Astrocyte (in vitro differentiated cells and primary cell): Measurements from ENCODE around the gene FEM1A. TPM values are rescaled to one million over a fixed set of nuclear protein-coding genes. Genes with fewer than 3 reads are reported as not detected.

Experiments
- DNase-seq: peaks from one replicate; pipeline ENCODE4 v3.0.0-alpha.2; 2010; ENCODE audit warnings: low read depth
- FAIRE-seq: peaks from 2 replicates; lab custom pipeline; 2011; peaks lifted over from hg19 to GRCh38; lab: Jason Lieb, UNC
- H2AFZ ChIP-seq: 2 replicates; pipeline ENCODE4 v1.6.0; 2012; ENCODE audit warnings: low read depth, low read length, inconsistent platforms
- H3K27ac ChIP-seq: 2 replicates; pipeline ENCODE4 v1.5.1; 2011; ENCODE audit warnings: low read depth, low read length, inconsistent platforms
- H3K27me3 ChIP-seq: 2 replicates; pipeline ENCODE4 v1.6.0; 2011; ENCODE audit warnings: low read length, inconsistent platforms; ENCODE audit not compliant: insufficient read depth
- H3K36me3 ChIP-seq: 2 replicates; pipeline ENCODE4 v1.5.1; 2011; ENCODE audit warnings: low read length, inconsistent platforms; ENCODE audit not compliant: insufficient read depth
- H3K4me1 ChIP-seq: 2 replicates; pipeline ENCODE4 v1.5.1; 2011; ENCODE audit warnings: low read length, inconsistent platforms; ENCODE audit not compliant: insufficient read depth
- H3K4me2 ChIP-seq: 2 replicates; pipeline ENCODE4 v1.6.0; 2012; ENCODE audit warnings: low read length, inconsistent platforms
- H3K4me3 ChIP-seq: 2 replicates; pipeline ENCODE4 v1.5.1; 2011; ENCODE audit warnings: low read depth, mild to moderate bottlenecking, low read length, inconsistent platforms; ENCODE audit not compliant: insufficient read depth
- H3K79me2 ChIP-seq: 2 replicates; pipeline ENCODE4 v1.6.0; 2012; ENCODE audit warnings: mild to moderate bottlenecking, low read length, inconsistent platforms; ENCODE audit not compliant: insufficient read depth
- H3K9ac ChIP-seq: 2 replicates; pipeline ENCODE4 v1.6.0; 2012; ENCODE audit warnings: mild to moderate bottlenecking, low read length, inconsistent platforms
- H3K9me3 ChIP-seq: 2 replicates; pipeline ENCODE4 v1.5.1; 2012; ENCODE audit warnings: low read depth, mild to moderate bottlenecking, low read length, inconsistent platforms; ENCODE audit not compliant: insufficient read depth
- H4K20me1 ChIP-seq: 2 replicates; pipeline ENCODE4 v1.6.0; 2012; ENCODE audit warnings: low read length, inconsistent platforms; ENCODE audit not compliant: insufficient read depth
- H3K27ac Mint-ChIP-seq: one replicate; pipeline ENCODE4 v1.8.0; 2021; ENCODE audit warnings: mild to moderate bottlenecking, mixed read lengths; ENCODE audit not compliant: unreplicated experiment
- H3K27me3 Mint-ChIP-seq: one replicate; pipeline ENCODE4 v1.8.0; 2021; ENCODE audit warnings: low read depth, mixed read lengths; ENCODE audit not compliant: unreplicated experiment
- H3K36me3 Mint-ChIP-seq: one replicate; pipeline ENCODE4 v1.8.0; 2021; ENCODE audit warnings: low read depth, mixed read lengths; ENCODE audit not compliant: unreplicated experiment
- H3K4me1 Mint-ChIP-seq: one replicate; pipeline ENCODE4 v1.8.0; 2021; ENCODE audit warnings: low read depth, mixed read lengths; ENCODE audit not compliant: unreplicated experiment
- H3K4me3 Mint-ChIP-seq: one replicate; pipeline ENCODE4 v1.8.0; 2021; ENCODE audit warnings: mild to moderate bottlenecking, moderate library complexity, mixed read lengths; ENCODE audit not compliant: unreplicated experiment
- H3K9me3 Mint-ChIP-seq: one replicate; pipeline ENCODE4 v1.8.0; 2021; ENCODE audit warnings: mild to moderate bottlenecking, mixed read lengths; ENCODE audit not compliant: unreplicated experiment
- CTCF ChIP-seq: IDR thresholded peaks from 2 replicates; pipeline ENCODE4 v1.5.1; 2011; ENCODE audit warnings: low read depth, mild to moderate bottlenecking, inconsistent platforms, low read length, moderate library complexity; ENCODE audit not compliant: insufficient read depth
- EZH2 ChIP-seq: IDR thresholded peaks from 2 replicates; pipeline ENCODE4 v1.6.1; 2012; ENCODE audit warnings: mild to moderate bottlenecking, low read length, inconsistent platforms; ENCODE audit not compliant: insufficient read depth
- total RNA-seq: library from RNA; stranded (reverse); gene quantifications from 2 replicates; pipeline ENCODE4 v1.2.1, GENCODE V29; 2021

Gene FEM1A
- total RNA-seq, 1 donor from 2014 or later: 12.0 TPM

GRCh38 chr19:4832776-4833175, 41.2 kb downstream of the FEM1A start:
- TF ChIP-seq CTCF (no peak), EZH2 (no peak)
- Histone ChIP-seq H3K4me2 (no peak overlapping the region), H3K4me1 (peaks cover 11% of the 10 kb centered on the region), H3K9me3 (no peaks in the 10 kb centered on the region), H2AFZ (no peak overlapping the region), H3K9ac (no peak overlapping the region), H3K36me3 (peaks cover 5% of the 10 kb centered on the region), H3K79me2 (peaks cover 33% of the 10 kb centered on the region), H3K4me3 (no peak overlapping the region), H4K20me1 (peaks cover 23% of the 10 kb centered on the region), H3K27ac (no peak overlapping the region), H3K27me3 (no peaks in the 10 kb centered on the region)
- Mint-ChIP-seq H3K4me3 (no peak overlapping the region), H3K27ac (no peak overlapping the region), H3K4me1 (no peaks in the 10 kb centered on the region), H3K27me3 (no peaks in the 10 kb centered on the region), H3K36me3 (peaks cover 7% of the 10 kb centered on the region), H3K9me3 (no peaks in the 10 kb centered on the region)
- FAIRE-seq (no peak), DNase-seq (no peak)

DNA sequence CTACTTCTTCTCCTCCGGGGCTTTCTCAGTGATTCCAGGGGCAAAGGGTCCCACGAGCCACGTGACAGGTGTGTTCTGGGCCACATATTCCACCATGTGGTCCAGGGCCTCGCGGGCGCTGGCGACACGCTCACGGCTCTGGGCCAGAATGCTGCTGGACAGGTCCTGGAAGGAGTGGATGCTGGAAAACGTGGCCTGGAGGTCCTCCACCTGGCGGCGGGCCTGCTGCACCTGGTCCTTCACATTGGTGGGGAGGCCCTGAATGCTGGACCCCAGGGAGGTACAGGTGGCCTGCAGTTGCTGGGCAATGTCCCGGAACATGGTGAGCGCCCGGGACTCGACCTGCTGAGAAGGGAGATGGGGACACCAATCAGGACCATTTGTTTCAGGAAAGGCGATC, 47.7 kb downstream of the FEM1A start:
- no peak overlapping the region for H3K4me3 Mint-ChIP-seq
- no peak overlapping the region for H3K9ac ChIP-seq
- H3K4me1 ChIP-seq: peaks cover 5% of the 10 kb centered on the region
- no peaks in the 10 kb centered on the region for H3K9me3 Mint-ChIP-seq
- H3K9me3 ChIP-seq: no peaks in the 10 kb centered on the region
- peaks cover 7% of the 10 kb centered on the region for H3K4me1 Mint-ChIP-seq
- no peak overlapping the region for H3K4me3 ChIP-seq
- H3K36me3 ChIP-seq: peaks cover 26% of the 10 kb centered on the region
- no peaks in the 10 kb centered on the region for H4K20me1 ChIP-seq
- no peaks in the 10 kb centered on the region for H3K27me3 Mint-ChIP-seq
- no peak for TF ChIP-seq CTCF
- TF ChIP-seq EZH2: no peak
- H3K4me2 ChIP-seq: no peak overlapping the region
- DNase-seq: no peak
- no peak overlapping the region for H2AFZ ChIP-seq
- peaks cover 35% of the 10 kb centered on the region for H3K36me3 Mint-ChIP-seq
- no peak overlapping the region for H3K27ac ChIP-seq
- no peak overlapping the region for H3K27ac Mint-ChIP-seq
- H3K27me3 ChIP-seq: no peaks in the 10 kb centered on the region
- no peak for FAIRE-seq
- no peaks in the 10 kb centered on the region for H3K79me2 ChIP-seq

DNA sequence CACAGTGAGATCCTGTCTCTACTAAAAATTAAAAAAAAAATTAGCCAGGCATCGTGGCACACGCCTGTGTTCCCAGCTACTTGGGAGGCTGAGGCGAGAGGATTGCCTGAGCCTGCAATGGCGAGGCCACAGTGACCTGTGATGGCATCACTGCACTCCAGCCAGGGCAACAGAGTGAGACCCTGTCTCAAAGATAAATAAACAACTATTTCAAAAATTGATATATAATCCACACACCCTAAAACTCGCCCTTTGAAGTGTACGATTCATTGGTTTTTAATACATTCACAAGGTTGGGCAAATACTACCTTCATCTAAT, 52.1 kb downstream of the FEM1A start:
- Histone ChIP-seq H3K9ac (no peak overlapping the region), H4K20me1 (peaks cover 5% of the 10 kb centered on the region), H3K36me3 (peaks cover 34% of the 10 kb centered on the region), H3K27ac (no peak overlapping the region), H3K4me3 (no peak overlapping the region), H3K4me1 (peaks cover 7% of the 10 kb centered on the region), H3K27me3 (no peaks in the 10 kb centered on the region), H3K9me3 (no peaks in the 10 kb centered on the region), H2AFZ (no peak overlapping the region), H3K4me2 (no peak overlapping the region), H3K79me2 (no peaks in the 10 kb centered on the region)
- Mint-ChIP-seq H3K27me3 (no peaks in the 10 kb centered on the region), H3K4me3 (no peak overlapping the region), H3K4me1 (peaks cover 7% of the 10 kb centered on the region), H3K9me3 (no peaks in the 10 kb centered on the region), H3K36me3 (peaks cover 28% of the 10 kb centered on the region), H3K27ac (no peak overlapping the region)
- FAIRE-seq: no peak
- DNase-seq: no peak
- TF ChIP-seq CTCF (no peak), EZH2 (no peak)
